ENCODE results near the gene MPRIP. TPM values are rescaled to one million over a fixed set of nuclear protein-coding genes. Genes with fewer than 3 reads are reported as not detected.

The MPRIP gene
- total and polyA plus RNA-seq, 2 donors (not counting 3 experiments of a cell fraction or from before 2014, with no cell fraction given), result 94.6 to 246 TPM

GRCh38 chr17:17080181-17080631, 37.9 kb downstream of the MPRIP start:
- Histone ChIP-seq H3K27me3 (ENCODE audit: control insufficient read depth in 2 of 2, insufficient read depth in 2 of 2, low read length in 2 of 2) (no peaks in the 10 kb centered on the region), H3K9me1 (replicated peaks; ENCODE audit: control insufficient read depth, extremely low read depth, insufficient read depth, low read length) (no peaks in the 10 kb centered on the region), H3K27ac (ENCODE audit: insufficient read depth, low read depth, low read length) (no peak overlapping the region), H3K4me1 (ENCODE audit: control insufficient read depth, extremely low read depth, insufficient read depth, low read length) (peaks cover 9% of the 10 kb centered on the region), H4K20me1 (replicated peaks; ENCODE audit: control insufficient read depth, extremely low read depth, insufficient read depth, low read length) (peaks cover 8% of the 10 kb centered on the region), H3K4me3 (replicated peaks in 1 of 3; ENCODE audit: insufficient read depth in 1 of 3, low read depth in 1 of 3, low read length in 3 of 3) (no peak overlapping the region), H3K9me3 (replicated peaks; ENCODE audit: control insufficient read depth, insufficient read depth, low read length) (no peaks in the 10 kb centered on the region), H2AFZ (ENCODE audit: low read depth, low read length) (no peak overlapping the region), H3K9ac (replicated peaks; ENCODE audit: extremely low read depth, insufficient read depth, low read length) (no peak overlapping the region), H3K36me3 (ENCODE audit: control insufficient read depth in 2 of 2, extremely low read depth in 1 of 2, insufficient read depth in 2 of 2, low read length in 2 of 2) (peaks cover 0 to 15% of the 10 kb centered on the region in 2 experiments), H3K79me2 (ENCODE audit: control insufficient read depth, insufficient read depth, low read length) (peaks cover 88% of the 10 kb centered on the region), H3K4me2 (ENCODE audit: insufficient read depth, low read length) (no peak overlapping the region)
- FAIRE-seq (no peak), DNase-seq (ENCODE audit: low read depth, low spot score) (no peak)
- no peak for TF ChIP-seq MAX (IDR thresholded peaks at IDR 0.05; ENCODE audit: insufficient read depth, insufficient read length)
- no peak for TF ChIP-seq POLR2A (IDR thresholded peaks at IDR 0.05; ENCODE audit: low read depth, low read length)
- no peak for TF ChIP-seq POLR2AphosphoS5 (IDR thresholded peaks at IDR 0.05; ENCODE audit: insufficient read depth, low read depth, low read length)
- TF ChIP-seq EZH2 (IDR thresholded peaks at IDR 0.05; ENCODE audit: borderline replicate concordance, low read depth, low read length, severe bottlenecking), result no peak
- no peak for TF ChIP-seq MYC (IDR thresholded peaks at IDR 0.05; ENCODE audit: low read depth, low read length)
- no peak for TF ChIP-seq CTCF (IDR thresholded peaks at IDR 0.05; ENCODE audit: extremely low read depth in 1 of 2, insufficient read depth in 1 of 2, low read depth in 1 of 2, low read length in 2 of 2)
- TF ChIP-seq GATA2 (IDR thresholded peaks at IDR 0.05; ENCODE audit: insufficient read depth, insufficient read length, low read depth, low read length), result no peak
- no peak for TF ChIP-seq JUN (IDR thresholded peaks at IDR 0.05; ENCODE audit: borderline replicate concordance, insufficient read depth, insufficient read length, low read depth)
- ChIA-PET POLR2A (no interaction called here), CTCF (no interaction called here)
- BruUV-seq (replicated peaks), result no TSS peak
- dilution Hi-C loops (cut with MboI; ENCODE audit: extremely low pct_ligation_motif_present, low sequenced_read_pairs) (no loop called here), intact Hi-C loops (cut with micrococcal nuclease) (no loop called here)

Measured in endothelial cell of umbilical vein (primary cell).